NCI-H774 (cell line): ENCODE data around the gene GTF3C5.
"Not testable (repeated sequence)": the region's sequence is repeated elsewhere in the genome, so short reads cannot be mapped to it uniquely, and the experiment has no call there.

Experiments
- DNase-seq: peaks from one replicate; lab custom pipeline; 2025; lab: John Stamatoyannopoulos, UW

The GTF3C5 gene

GRCh38 chr9:133030317-133031129, at the start of gene GTF3C5:
Gene GTF3C5 (plus strand): TSS chr9:133030997. CDS start chr9:133031012, 15 bp downstream.
- peak; percentile 100 for DNase-seq

GRCh38 chr9:132982458-132982857, 48.3 kb upstream of the GTF3C5 start:
- no peak for DNase-seq

- no peak for DNase-seq
Observed at GRCh38 chr9:132983491-132984201, 47.2 kb upstream of the GTF3C5 start.

- DNase-seq, result no peak
Observed at GRCh38 chr9:132984202-132985070, 46.4 kb upstream of the GTF3C5 start.

- no peak for DNase-seq
Observed at GRCh38 chr9:132985071-132985350, 45.8 kb upstream of the GTF3C5 start.

GRCh38 chr9:132985489-132985888, 45.3 kb upstream of the GTF3C5 start:
- DNase-seq, result no peak

- DNase-seq, result no peak
Observed at GRCh38 chr9:132986114-132986513, 44.7 kb upstream of the GTF3C5 start.

GRCh38 chr9:132986640-132987620, 43.9 kb upstream of the GTF3C5 start:
- DNase-seq, result no peak

- no peak for DNase-seq
Observed at GRCh38 chr9:132988244-132989013, 42.4 kb upstream of the GTF3C5 start.

GRCh38 chr9:132989014-132989310, 41.8 kb upstream of the GTF3C5 start:
- DNase-seq, result no peak

GRCh38 chr9:132989414-132989996, 41.3 kb upstream of the GTF3C5 start:
- DNase-seq, result no peak

- DNase-seq, result not testable (repeated sequence)
Observed at GRCh38 chr9:132989998-132990557, 40.7 kb upstream of the GTF3C5 start.

- peak; percentile 42 for DNase-seq
Observed at GRCh38 chr9:132990781-132991180, 40.0 kb upstream of the GTF3C5 start.

- no peak for DNase-seq
Observed at GRCh38 chr9:132991351-132992300, 39.2 kb upstream of the GTF3C5 start.

- DNase-seq, result no peak
Observed at GRCh38 chr9:132993511-132993939, 37.3 kb upstream of the GTF3C5 start.

- no peak for DNase-seq
Observed at GRCh38 chr9:132994410-132995120, 36.2 kb upstream of the GTF3C5 start.

- no peak for DNase-seq
Observed at GRCh38 chr9:132995121-132995420, 35.7 kb upstream of the GTF3C5 start.

- DNase-seq, result no peak
Observed at GRCh38 chr9:132995879-132996278, 34.9 kb upstream of the GTF3C5 start.
